Endodermal cell (in vitro differentiated cells): ENCODE results near the gene SHC2. TPM values are rescaled to one million over a fixed set of nuclear protein-coding genes. Genes with fewer than 3 reads are reported as not detected.
A peak's percentile ranks its signal among the peaks of the same experiment; 100 is the strongest.

Experiments used
- DNase-seq: peaks from one replicate; pipeline ENCODE4 v3.0.0-alpha.2; 2017
- H3K27ac ChIP-seq: 2 replicates; pipeline ENCODE4 v1.5.1; 2013; ENCODE audit warnings: mild to moderate bottlenecking, low read depth, low read length, moderate library complexity
- H3K27me3 ChIP-seq: 2 replicates; pipeline ENCODE4 v1.6.1; 2013; ENCODE audit warnings: mild to moderate bottlenecking, low read length, moderate library complexity; ENCODE audit not compliant: insufficient read depth, control insufficient read depth, poor library complexity, severe bottlenecking
- H3K36me3 ChIP-seq: 2 replicates; pipeline ENCODE4 v1.7.0; 2013; ENCODE audit warnings: mild to moderate bottlenecking, low read length, moderate library complexity; ENCODE audit not compliant: control insufficient read depth, insufficient read depth
- H3K4me1 ChIP-seq: one replicate; pipeline ENCODE4 v1.7.0; 2013; ENCODE audit warnings: low read length; ENCODE audit not compliant: control insufficient read depth, insufficient read depth
- H3K4me3 ChIP-seq: 2 replicates; pipeline ENCODE4 v1.5.1; 2013; ENCODE audit warnings: mild to moderate bottlenecking, low read length, moderate library complexity
- H3K9ac ChIP-seq: 2 replicates; pipeline ENCODE4 v1.6.1; 2013; ENCODE audit warnings: mild to moderate bottlenecking, low read length, moderate library complexity; ENCODE audit not compliant: poor library complexity, severe bottlenecking; ENCODE audit errors: extremely low read depth
- H3K9me3 ChIP-seq: 2 replicates; pipeline ENCODE4 v1.6.1; 2013; ENCODE audit warnings: mild to moderate bottlenecking, low read length, moderate library complexity; ENCODE audit not compliant: control insufficient read depth
- H3K27ac Mint-ChIP-seq: 2 replicates; pipeline ENCODE4 v1.8.0; 2020; ENCODE audit warnings: mixed read lengths
- H3K27me3 Mint-ChIP-seq: 2 replicates; pipeline ENCODE4 v1.8.0; 2021; ENCODE audit warnings: mild to moderate bottlenecking, mixed read lengths; ENCODE audit not compliant: insufficient read depth
- H3K36me3 Mint-ChIP-seq: 2 replicates; pipeline ENCODE4 v1.8.0; 2020; ENCODE audit warnings: low read depth, mixed read lengths
- H3K4me1 Mint-ChIP-seq: 2 replicates; pipeline ENCODE4 v1.8.0; 2020; ENCODE audit warnings: mixed read lengths
- H3K4me3 Mint-ChIP-seq: 2 replicates; pipeline ENCODE4 v1.8.0; 2020; ENCODE audit warnings: mild to moderate bottlenecking, moderate library complexity, mixed read lengths
- H3K9me3 Mint-ChIP-seq: 2 replicates; pipeline ENCODE4 v1.8.0; 2020; ENCODE audit warnings: mild to moderate bottlenecking, mixed read lengths
- CTCF ChIP-seq: fragments of 200-600 bp; sonication (generic); conservative IDR thresholded peaks from 2 replicates; pipeline ENCODE4 v1.5.0; 2021; ENCODE audit warnings: antibody characterized with exemption, mild to moderate bottlenecking
- WGBS, 2 experiments: methylation state at CpG; one replicate each; pipeline versions ENCODE4 v1.1.5 to v1.1.7; 2013; ENCODE audit warnings: missing lambda C conversion rate in 2 of 2, mixed read lengths in 1 of 2; ENCODE audit not compliant: insufficient coverage in 1 of 2, insufficient read length in 1 of 2; 5-methylcytosine and 5-hydroxymethylcytosine counted together
- total RNA-seq, 2 donors: library from RNA; stranded (reverse); fragmentation: NEBNext Ultra II Directional in 1 of 2; extraction: Animal tissue kit (Norgen Biotek cat#: 25700) in 1 of 2; gene quantifications; 2 replicates in 1 of 2; 3 replicates in 1 of 2; pipeline ENCODE4 v1.2.1, GENCODE V29; 2021

Gene SHC2
- total RNA-seq, 2 donors from 2014 or later: 56.5 to 93.0 TPM

- no peak for TF ChIP-seq CTCF
- peak; percentile 98 for DNase-seq
- Histone ChIP-seq H3K27ac (peak within 1 kb of the TSS; percentile 98), H3K9me3 (no peaks in the 10 kb centered on the region), H3K4me3 (peak within 1 kb of the TSS; percentile 89), H3K4me1 (peaks cover 6% of the 10 kb centered on the region), H3K36me3 (peaks cover 5% of the 10 kb centered on the region), H3K27me3 (no peaks in the 10 kb centered on the region), H3K9ac (peak within 1 kb of the TSS; percentile 92)
- Mint-ChIP-seq H3K36me3 (peaks cover 14% of the 10 kb centered on the region), H3K27ac (peak within 1 kb of the TSS; percentile 100), H3K27me3 (peaks cover 4% of the 10 kb centered on the region), H3K4me1 (peaks cover 23% of the 10 kb centered on the region), H3K9me3 (no peaks in the 10 kb centered on the region), H3K4me3 (peak within 1 kb of the TSS; percentile 78)
- WGBS, 2 experiments: 1 to 2% methylated on average over 65 to 81 of the region's 81 CpGs
These were observed 46.7 kb upstream of the SHC2 start, which contains the start of gene TPGS1 for GRCh38 chr19:507286-508203. Gene TPGS1 (plus strand): TSS chr19:507497. CDS start chr19:507507, 10 bp downstream.

- DNase-seq: peak; percentile 98
- H3K9me3 ChIP-seq: no peaks in the 10 kb centered on the region
- no peaks in the 10 kb centered on the region for H3K27me3 ChIP-seq
- H3K36me3 ChIP-seq: peaks cover 5% of the 10 kb centered on the region
- peak overlapping the region; percentile 100 for H3K27ac Mint-ChIP-seq
- peak overlapping the region; percentile 98 for H3K27ac ChIP-seq
- peaks cover 7% of the 10 kb centered on the region for H3K27me3 Mint-ChIP-seq
- H3K4me3 Mint-ChIP-seq: peak overlapping the region; percentile 78
- H3K4me1 ChIP-seq: peaks cover 6% of the 10 kb centered on the region
- peak; percentile 100 for TF ChIP-seq CTCF
- H3K36me3 Mint-ChIP-seq: peaks cover 14% of the 10 kb centered on the region
- H3K4me3 ChIP-seq: peak overlapping the region; percentile 89
- H3K9ac ChIP-seq: peak overlapping the region; percentile 92
- WGBS, 2 experiments: 12 to 13% methylated on average over 32 to 48 of the region's 48 CpGs
- H3K4me1 Mint-ChIP-seq: peaks cover 23% of the 10 kb centered on the region
- H3K9me3 Mint-ChIP-seq: no peaks in the 10 kb centered on the region
These were observed 45.8 kb upstream of the SHC2 start for GRCh38 chr19:506404-507285.

- H3K36me3 Mint-ChIP-seq: peaks cover 10% of the 10 kb centered on the region
- DNase-seq: peak; percentile 35
- no peak overlapping the region for H3K9ac ChIP-seq
- no peak overlapping the region for H3K27ac ChIP-seq
- H3K36me3 ChIP-seq: peaks cover 4% of the 10 kb centered on the region
- no peaks in the 10 kb centered on the region for H3K9me3 Mint-ChIP-seq
- WGBS, 2 experiments: 87 to 94% methylated on average over 14 of the region's 14 CpGs
- no peaks in the 10 kb centered on the region for H3K9me3 ChIP-seq
- H3K4me1 Mint-ChIP-seq: peaks cover 13% of the 10 kb centered on the region
- H3K27me3 ChIP-seq: peaks cover under 1% of the 10 kb centered on the region
- peaks cover 18% of the 10 kb centered on the region for H3K27me3 Mint-ChIP-seq
- no peaks in the 10 kb centered on the region for H3K4me1 ChIP-seq
- no peak overlapping the region for H3K27ac Mint-ChIP-seq
- H3K4me3 Mint-ChIP-seq: no peak overlapping the region
- no peak overlapping the region for H3K4me3 ChIP-seq
- TF ChIP-seq CTCF: no peak
These were observed 43.8 kb upstream of the SHC2 start for GRCh38 chr19:504616-505015.
